NCI-H748 (cell line): ENCODE results near the gene BBS9.

ENCODE experiments used
- DNase-seq: peaks from one replicate; lab custom pipeline; 2025; ENCODE audit not compliant: unreplicated experiment; lab: John Stamatoyannopoulos, UW

The BBS9 gene

GRCh38 chr7:33351709-33352108 is 222.3 kb downstream of the BBS9 start:
- no peak for DNase-seq

GRCh38 chr7:33354201-33354600 is 224.8 kb downstream of the BBS9 start:
- no peak for DNase-seq

GRCh38 chr7:33355386-33355785 is 226.0 kb downstream of the BBS9 start:
- DNase-seq = no peak

GRCh38 chr7:33356336-33356735 is 227.0 kb downstream of the BBS9 start:
- DNase-seq = no peak

- DNase-seq = no peak
Measured at GRCh38 chr7:33357846-33358245, 228.5 kb downstream of the BBS9 start.

- DNase-seq = no peak
Measured at GRCh38 chr7:33369888-33370287, 240.5 kb downstream of the BBS9 start.

GRCh38 chr7:33373195-33373594 is 243.8 kb downstream of the BBS9 start:
- DNase-seq = no peak

- no peak for DNase-seq
Measured at GRCh38 chr7:33379891-33380525, 250.6 kb downstream of the BBS9 start.

- DNase-seq = no peak
Measured at GRCh38 chr7:33388332-33388731, 259.0 kb downstream of the BBS9 start.

GRCh38 chr7:33392148-33392547 is 262.8 kb downstream of the BBS9 start:
- peak; percentile 99 for DNase-seq

GRCh38 chr7:33393770-33394169 is 264.4 kb downstream of the BBS9 start:
- no peak for DNase-seq

- peak; percentile 82 for DNase-seq
Measured at GRCh38 chr7:33395340-33395739, 266.0 kb downstream of the BBS9 start.

- peak; percentile 37 for DNase-seq
Measured at GRCh38 chr7:33399528-33400213, 270.3 kb downstream of the BBS9 start.

GRCh38 chr7:33400214-33400538 is 270.8 kb downstream of the BBS9 start:
- DNase-seq = peak; percentile 29

- no peak for DNase-seq
Measured at GRCh38 chr7:33410266-33410665, 280.9 kb downstream of the BBS9 start.

- no peak for DNase-seq
Measured at GRCh38 chr7:33411020-33411419, 281.7 kb downstream of the BBS9 start.

GRCh38 chr7:33412331-33412730 is 283.0 kb downstream of the BBS9 start:
- no peak for DNase-seq

- no peak for DNase-seq
Measured at GRCh38 chr7:33418251-33418701, 288.9 kb downstream of the BBS9 start.

- DNase-seq = no peak
Measured at GRCh38 chr7:33420311-33420940, 291.1 kb downstream of the BBS9 start.

- DNase-seq = no peak
Measured at GRCh38 chr7:33421429-33421828, 292.1 kb downstream of the BBS9 start.

GRCh38 chr7:33422141-33422540 is 292.8 kb downstream of the BBS9 start:
- DNase-seq = no peak

GRCh38 chr7:33422825-33423645 is 293.7 kb downstream of the BBS9 start:
- no peak for DNase-seq
